Karpas-422 (cell line): Measurements from ENCODE around the gene FHOD3. TPM values are rescaled to one million over a fixed set of nuclear protein-coding genes. Genes with fewer than 3 reads are reported as not detected.

ENCODE experiments used
- DNase-seq: peaks from one replicate; pipeline ENCODE4 v3.0.0-alpha.2; 2015
- H2AFZ ChIP-seq: fragments of 200-600 bp; sonication (generic); 2 replicates; pipeline ENCODE4 v1.6.1; 2014; ENCODE audit warnings: antibody characterized with exemption, low read length, mixed read lengths
- H3K27ac ChIP-seq: fragments of 200-600 bp; sonication (generic); 2 replicates; pipeline ENCODE4 v1.5.1; 2014; ENCODE audit warnings: mild to moderate bottlenecking, low read length, moderate library complexity
- H3K27me3 ChIP-seq: fragments of 200-600 bp; sonication (generic); 2 replicates; pipeline ENCODE4 v1.6.1; 2014; ENCODE audit warnings: low read length, mixed read lengths
- H3K36me3 ChIP-seq: fragments of 200-600 bp; sonication (generic); 2 replicates; pipeline ENCODE4 v1.6.1; 2014; ENCODE audit warnings: low read length, mixed read lengths; ENCODE audit not compliant: insufficient read depth
- H3K4me1 ChIP-seq: fragments of 200-600 bp; sonication (generic); 2 replicates; pipeline ENCODE4 v1.6.1; 2014; ENCODE audit warnings: mild to moderate bottlenecking, low read length, mixed read lengths
- H3K4me2 ChIP-seq: fragments of 200-600 bp; sonication (generic); 2 replicates; pipeline ENCODE4 v1.6.1; 2014; ENCODE audit warnings: low read length, low read depth, mild to moderate bottlenecking; ENCODE audit not compliant: poor library complexity, severe bottlenecking
- H3K4me3 ChIP-seq: fragments of 200-600 bp; sonication (generic); 2 replicates; pipeline ENCODE4 v1.5.1; 2014; ENCODE audit warnings: mild to moderate bottlenecking, antibody characterized with exemption, low read length, mixed read lengths
- H3K79me2 ChIP-seq: fragments of 200-600 bp; sonication (generic); 2 replicates; pipeline ENCODE4 v1.6.1; 2014; ENCODE audit warnings: mild to moderate bottlenecking, low read length, mixed read lengths
- H3K9ac ChIP-seq: fragments of 200-600 bp; sonication (generic); 2 replicates; pipeline ENCODE4 v1.6.0; 2014; ENCODE audit warnings: low read length
- H3K9me2 ChIP-seq: fragments of 200-600 bp; sonication (generic), shearing (Covaris generic); replicated peaks from 2 replicates; pipeline ENCODE4 v1.6.0; 2014; ENCODE audit warnings: mild to moderate bottlenecking, low read length, moderate library complexity; ENCODE audit not compliant: insufficient read depth
- H3K9me3 ChIP-seq: fragments of 300-700, 200-600 bp; sonication (generic); 2 replicates; pipeline ENCODE4 v1.6.1; 2014; ENCODE audit warnings: low read length, mixed read lengths
- H4K20me1 ChIP-seq: fragments of 200-600 bp; sonication (generic); 2 replicates; pipeline ENCODE4 v1.6.1; 2014; ENCODE audit warnings: mild to moderate bottlenecking, antibody characterized with exemption, low read length, low read depth; ENCODE audit not compliant: insufficient read depth
- total RNA-seq: library from RNA; depleted of rRNA; stranded (reverse); fragments of >200 nt; shearing (Covaris generic); gene quantifications from 2 replicates; pipeline ENCODE4 v1.2.3, GENCODE V29; 2014; ENCODE audit warnings: low replicate concordance

The FHOD3 gene
- total RNA-seq, 1 experiment from 2014 or later, result 26.6 TPM

DNA sequence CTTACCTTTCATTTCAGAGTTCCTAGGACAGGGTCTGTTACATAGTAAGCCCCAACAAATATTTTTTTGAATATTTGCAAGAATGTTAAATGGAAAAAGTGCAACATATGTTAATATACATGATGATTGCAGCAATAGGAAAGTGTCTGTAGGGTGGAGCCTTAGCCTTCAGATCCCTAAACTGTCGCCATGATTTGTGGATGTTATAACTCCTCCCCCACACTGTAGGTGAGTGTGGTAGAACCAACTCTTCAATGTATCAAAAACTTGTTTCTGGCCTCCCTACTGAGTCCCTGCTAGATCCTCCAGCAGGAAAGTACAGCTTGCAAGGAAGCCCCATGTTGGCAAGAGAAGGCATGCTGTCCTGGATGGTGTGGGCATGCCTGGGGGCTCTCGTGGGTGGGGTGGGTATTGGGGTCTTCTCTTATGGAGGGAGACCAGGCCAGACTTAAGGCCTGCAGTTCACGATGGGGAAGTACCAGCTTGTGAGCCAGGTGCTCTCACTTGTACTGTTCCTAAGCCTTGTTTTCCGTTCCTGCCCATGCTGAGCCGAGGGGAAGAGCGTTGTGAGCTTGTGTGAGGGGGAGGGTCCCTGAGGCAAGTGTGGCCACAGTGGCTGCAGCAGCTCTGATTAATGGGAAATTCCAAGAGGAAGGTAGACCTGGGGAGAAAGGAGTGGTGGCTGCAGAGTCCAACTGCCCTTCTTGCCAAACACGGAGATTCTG, 11.4 kb downstream of the FHOD3 start:
- Histone ChIP-seq H3K9ac (no peak overlapping the region), H3K4me2 (no peak overlapping the region), H3K9me2 (no peaks in the 10 kb centered on the region), H4K20me1 (no peaks in the 10 kb centered on the region), H3K27ac (no peak overlapping the region), H2AFZ (no peak overlapping the region), H3K36me3 (no peaks in the 10 kb centered on the region), H3K9me3 (no peaks in the 10 kb centered on the region), H3K4me3 (no peak overlapping the region), H3K27me3 (0 out of 2 replicates have a peak, but pooled peaks cover 3% of the 10 kb centered on the region), H3K4me1 (no peaks in the 10 kb centered on the region), H3K79me2 (no peaks in the 10 kb centered on the region)
- DNase-seq, result no peak

DNA sequence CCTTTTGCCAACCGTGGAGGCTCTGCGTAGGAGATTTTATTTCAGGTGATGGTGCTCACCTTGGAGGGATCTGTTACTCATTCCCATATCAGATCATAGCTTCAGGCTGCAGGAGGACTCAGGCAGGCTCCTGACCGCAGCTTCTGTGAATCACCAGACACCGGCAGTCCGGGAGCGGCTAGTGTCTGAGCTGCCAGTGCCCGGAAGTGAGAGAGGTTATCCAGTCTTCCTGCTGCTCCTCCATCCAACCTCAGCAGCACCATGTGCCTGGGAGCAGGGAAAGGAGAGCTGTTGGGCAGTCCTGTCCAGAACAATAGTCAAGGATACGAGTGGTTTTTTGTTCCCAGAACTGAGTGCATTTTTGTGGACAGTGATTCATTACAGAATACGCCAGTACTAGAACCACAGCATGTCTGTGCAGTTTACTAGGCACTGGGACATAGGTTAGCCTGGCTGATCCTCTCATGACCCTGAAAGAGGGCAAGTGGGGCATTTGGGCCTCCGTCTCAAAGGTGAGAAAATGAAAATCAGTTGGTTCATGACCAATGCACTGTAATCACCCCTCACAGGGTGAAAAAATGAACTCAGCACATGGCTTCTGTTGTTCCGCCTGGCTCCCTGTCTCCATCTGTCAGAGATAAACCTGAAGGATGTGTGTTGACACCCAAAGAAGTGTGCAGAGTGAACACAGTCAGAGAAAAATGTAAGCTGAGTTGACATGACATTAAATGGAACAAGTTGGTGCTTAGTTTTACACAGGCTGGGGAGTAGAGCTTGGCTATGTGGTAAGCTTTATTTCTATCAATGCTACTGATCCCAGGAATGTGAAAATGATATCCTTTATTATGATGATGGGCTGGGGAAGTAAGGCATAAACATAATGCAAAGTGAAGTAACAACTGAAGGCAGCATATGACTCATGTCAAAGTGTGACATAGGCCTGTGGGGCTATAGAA, 12.2 kb downstream of the FHOD3 start:
- H3K79me2 ChIP-seq, result no peaks in the 10 kb centered on the region
- no peaks in the 10 kb centered on the region for H3K4me1 ChIP-seq
- H3K27ac ChIP-seq, result no peak overlapping the region
- no peaks in the 10 kb centered on the region for H3K9me2 ChIP-seq
- no peaks in the 10 kb centered on the region for H3K36me3 ChIP-seq
- DNase-seq, result no peak
- H3K9me3 ChIP-seq, result no peaks in the 10 kb centered on the region
- no peak overlapping the region for H3K4me3 ChIP-seq
- H3K4me2 ChIP-seq, result no peak overlapping the region
- no peak overlapping the region for H2AFZ ChIP-seq
- 0 out of 2 replicates have a peak, but pooled peaks cover 3% of the 10 kb centered on the region for H3K27me3 ChIP-seq
- no peaks in the 10 kb centered on the region for H4K20me1 ChIP-seq
- H3K9ac ChIP-seq, result no peak overlapping the region

DNA sequence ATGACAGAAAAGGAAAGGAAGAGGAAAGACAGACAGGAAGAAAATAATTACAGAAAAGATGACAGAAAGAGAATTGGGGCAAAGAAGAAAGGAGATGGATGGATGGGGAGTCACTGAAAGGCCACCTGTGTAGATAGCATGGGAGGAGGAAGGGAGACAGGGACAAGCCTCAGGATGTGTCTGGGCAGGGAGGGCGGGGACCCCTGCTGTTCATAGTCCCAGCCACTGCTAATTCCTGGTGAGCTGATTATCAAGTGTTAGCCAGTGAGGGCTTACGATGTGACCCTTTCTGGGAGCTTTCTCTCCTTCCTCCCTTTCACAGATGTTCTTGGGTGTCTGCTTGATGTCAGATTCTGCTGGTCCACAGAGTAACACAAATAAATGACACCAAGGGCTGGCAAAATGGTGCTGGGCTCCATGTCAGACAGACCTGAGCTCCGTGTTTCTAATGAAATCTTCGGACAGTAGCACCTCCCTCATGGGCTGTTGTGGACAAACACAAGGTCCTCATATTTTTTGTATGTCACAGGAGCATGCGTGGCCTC, 13.6 kb downstream of the FHOD3 start:
- H3K9ac ChIP-seq, result no peak overlapping the region
- no peak for DNase-seq

DNA sequence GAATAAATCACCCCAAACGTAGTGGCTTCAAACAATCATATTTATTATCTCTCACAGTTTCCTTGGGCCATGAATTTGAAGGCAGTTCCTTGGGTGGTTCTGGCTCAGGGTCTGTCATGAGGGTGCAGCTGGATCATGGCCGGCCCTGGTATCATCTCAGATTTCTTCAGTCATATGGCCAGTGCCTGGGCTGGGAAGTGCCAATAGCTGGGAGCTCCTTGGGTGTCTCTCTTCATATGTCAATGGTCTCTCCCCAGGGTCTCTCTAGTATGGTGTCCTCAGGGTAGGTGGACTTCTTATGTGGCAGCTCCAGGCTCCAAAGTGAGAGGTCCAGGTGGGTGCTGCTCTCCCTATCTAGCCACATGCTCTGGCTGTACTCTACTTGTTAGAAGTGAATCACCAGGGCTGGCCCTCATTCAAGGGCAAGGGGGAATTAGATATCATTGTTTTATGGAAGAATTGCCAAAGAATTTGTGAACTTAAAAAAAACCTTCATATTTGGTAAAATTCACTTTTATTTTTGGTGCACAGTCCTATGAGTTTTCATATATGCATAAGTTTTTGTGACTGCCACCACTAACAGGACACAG, 15.4 kb downstream of the FHOD3 start:
- H3K79me2 ChIP-seq, result no peaks in the 10 kb centered on the region
- no peaks in the 10 kb centered on the region for H3K9me3 ChIP-seq
- H3K4me3 ChIP-seq, result no peak overlapping the region
- H3K36me3 ChIP-seq, result no peaks in the 10 kb centered on the region
- H2AFZ ChIP-seq, result no peak overlapping the region
- H3K4me1 ChIP-seq, result no peaks in the 10 kb centered on the region
- DNase-seq, result no peak
- no peaks in the 10 kb centered on the region for H4K20me1 ChIP-seq
- no peak overlapping the region for H3K4me2 ChIP-seq
- no peaks in the 10 kb centered on the region for H3K27me3 ChIP-seq
- no peaks in the 10 kb centered on the region for H3K9me2 ChIP-seq
- no peak overlapping the region for H3K27ac ChIP-seq
- no peak overlapping the region for H3K9ac ChIP-seq

More for the DNA sequence above, 13.6 kb downstream of the FHOD3 start:
- Histone ChIP-seq H3K4me2 (no peak overlapping the region), H3K79me2 (no peaks in the 10 kb centered on the region), H2AFZ (no peak overlapping the region), H4K20me1 (no peaks in the 10 kb centered on the region), H3K27me3 (0 out of 2 replicates have a peak, but pooled peaks cover 3% of the 10 kb centered on the region), H3K9me3 (no peaks in the 10 kb centered on the region), H3K4me3 (no peak overlapping the region), H3K9me2 (no peaks in the 10 kb centered on the region), H3K27ac (no peak overlapping the region), H3K36me3 (no peaks in the 10 kb centered on the region), H3K4me1 (no peaks in the 10 kb centered on the region)

DNA sequence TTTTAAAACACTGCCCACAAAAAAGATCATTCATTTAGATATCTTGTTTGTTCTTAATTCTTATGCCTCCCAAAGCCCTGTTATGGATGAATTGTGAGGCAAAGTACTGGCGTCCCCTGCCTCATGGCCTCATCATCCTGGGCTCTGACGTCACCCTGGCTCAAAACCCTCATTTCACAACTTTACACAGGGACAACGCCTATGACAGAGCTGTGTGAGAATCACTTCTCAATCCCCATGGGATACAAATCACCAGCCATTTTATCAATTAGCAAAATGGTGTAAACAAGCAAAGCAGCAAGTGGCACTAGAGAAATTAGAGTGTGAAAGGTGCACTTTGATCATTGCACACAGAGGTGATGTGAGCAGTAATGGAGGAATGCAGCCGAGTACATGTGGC, 16.6 kb downstream of the FHOD3 start:
- DNase-seq, result no peak
- Histone ChIP-seq H4K20me1 (no peaks in the 10 kb centered on the region), H3K79me2 (no peaks in the 10 kb centered on the region), H3K9ac (no peak overlapping the region), H2AFZ (no peak overlapping the region), H3K9me2 (no peaks in the 10 kb centered on the region), H3K4me3 (no peak overlapping the region), H3K27me3 (no peaks in the 10 kb centered on the region), H3K36me3 (no peaks in the 10 kb centered on the region), H3K4me2 (no peak overlapping the region), H3K9me3 (no peaks in the 10 kb centered on the region; the same call in 1 of the 2 replicates), H3K27ac (no peak overlapping the region), H3K4me1 (no peaks in the 10 kb centered on the region)

DNA sequence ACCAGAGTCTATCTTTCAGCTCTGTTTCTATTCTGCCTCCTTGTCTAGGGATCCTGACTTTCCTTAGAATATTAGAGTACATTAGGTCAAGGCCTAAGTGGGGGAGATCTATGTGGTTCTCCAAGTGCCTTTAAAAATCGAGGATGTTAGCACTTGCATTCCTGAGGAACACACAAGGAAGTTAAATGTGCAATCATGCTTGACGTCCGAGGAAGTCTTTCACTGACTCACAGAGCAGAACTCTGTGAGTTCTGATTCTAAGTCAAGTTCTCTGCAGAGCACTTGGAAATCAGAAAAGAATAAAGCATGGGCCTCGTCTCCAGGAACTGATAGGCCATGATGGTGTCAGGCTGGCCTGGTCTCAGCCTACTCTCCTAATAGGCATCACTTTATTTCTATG, 17.2 kb downstream of the FHOD3 start:
- Histone ChIP-seq H3K4me3 (no peak overlapping the region), H3K9ac (no peak overlapping the region), H3K27me3 (no peaks in the 10 kb centered on the region), H3K4me1 (no peaks in the 10 kb centered on the region), H3K36me3 (no peaks in the 10 kb centered on the region), H4K20me1 (no peaks in the 10 kb centered on the region), H3K9me3 (no peaks in the 10 kb centered on the region; the same call in 1 of the 2 replicates), H3K27ac (no peak overlapping the region), H2AFZ (no peak overlapping the region), H3K79me2 (no peaks in the 10 kb centered on the region), H3K4me2 (no peak overlapping the region), H3K9me2 (no peaks in the 10 kb centered on the region)
- no peak for DNase-seq

DNA sequence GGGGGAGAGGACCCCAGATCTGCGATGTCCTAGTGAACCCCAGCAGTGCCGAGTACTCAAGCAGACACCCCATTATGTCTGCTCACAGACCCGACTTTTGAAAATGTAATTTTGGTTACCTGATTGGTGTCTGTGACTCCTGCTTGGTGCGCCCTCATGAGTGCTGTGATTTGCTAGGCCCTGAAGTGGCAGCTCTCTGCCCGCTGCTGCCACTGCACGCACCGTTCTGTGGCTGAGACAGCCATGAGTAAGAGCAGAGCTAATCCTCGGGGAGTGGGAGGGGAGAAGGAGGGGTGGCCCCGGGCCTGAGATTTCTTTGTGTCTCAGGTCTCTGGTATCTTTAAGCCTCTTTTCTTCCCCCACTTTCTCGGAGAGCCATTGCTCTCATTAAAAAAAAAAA, 18.2 kb downstream of the FHOD3 start:
- Histone ChIP-seq H3K4me2 (no peak overlapping the region), H4K20me1 (no peaks in the 10 kb centered on the region), H3K9ac (no peak overlapping the region), H3K9me2 (no peaks in the 10 kb centered on the region), H3K4me3 (no peak overlapping the region), H3K36me3 (no peaks in the 10 kb centered on the region), H3K9me3 (no peaks in the 10 kb centered on the region; the same call in 1 of the 2 replicates), H2AFZ (no peak overlapping the region), H3K79me2 (no peaks in the 10 kb centered on the region), H3K4me1 (no peaks in the 10 kb centered on the region), H3K27ac (no peak overlapping the region), H3K27me3 (no peaks in the 10 kb centered on the region)
- no peak for DNase-seq

DNA sequence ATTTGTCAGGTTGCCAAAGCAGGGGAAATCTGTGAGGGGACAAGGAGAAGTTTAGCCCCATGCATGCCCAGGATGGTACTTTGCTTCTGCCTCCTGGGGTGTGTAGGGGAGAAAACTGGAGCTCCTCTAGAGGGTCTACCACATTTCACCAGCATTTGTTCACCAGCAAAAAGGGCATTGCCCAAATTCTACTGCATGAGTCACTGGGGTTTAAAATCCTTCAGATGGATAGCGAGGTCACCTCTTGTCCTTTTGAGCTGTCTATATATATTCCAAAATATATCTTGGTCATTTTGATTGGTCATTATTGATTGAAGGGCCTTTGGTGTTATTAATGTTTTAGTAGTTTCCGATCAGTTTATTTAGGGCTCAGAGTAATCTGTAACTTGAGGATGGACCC, 18.7 kb downstream of the FHOD3 start:
- H4K20me1 ChIP-seq, result no peaks in the 10 kb centered on the region

More for the DNA sequence above, 18.7 kb downstream of the FHOD3 start:
- Histone ChIP-seq H3K79me2 (no peaks in the 10 kb centered on the region), H3K9ac (no peak overlapping the region), H3K27me3 (no peaks in the 10 kb centered on the region), H3K36me3 (no peaks in the 10 kb centered on the region), H3K4me3 (no peak overlapping the region), H3K4me1 (no peaks in the 10 kb centered on the region), H2AFZ (no peak overlapping the region), H3K4me2 (no peak overlapping the region), H3K9me3 (no peaks in the 10 kb centered on the region; the same call in 1 of the 2 replicates), H3K9me2 (no peaks in the 10 kb centered on the region), H3K27ac (no peak overlapping the region)
- no peak for DNase-seq
